Measurements from ENCODE around the gene LAPTM5. TPM values are rescaled to one million over a fixed set of nuclear protein-coding genes. Genes with fewer than 3 reads are reported as not detected.
A peak's percentile ranks its signal among the peaks of the same experiment; 100 is the strongest.
"Not testable (repeated sequence)": the region's sequence is repeated elsewhere in the genome, so short reads cannot be mapped to it uniquely, and the experiment has no call there.

LAPTM5 gene
- total RNA-seq, 1 experiment from 2014 or later: 1.3 TPM

DNA sequence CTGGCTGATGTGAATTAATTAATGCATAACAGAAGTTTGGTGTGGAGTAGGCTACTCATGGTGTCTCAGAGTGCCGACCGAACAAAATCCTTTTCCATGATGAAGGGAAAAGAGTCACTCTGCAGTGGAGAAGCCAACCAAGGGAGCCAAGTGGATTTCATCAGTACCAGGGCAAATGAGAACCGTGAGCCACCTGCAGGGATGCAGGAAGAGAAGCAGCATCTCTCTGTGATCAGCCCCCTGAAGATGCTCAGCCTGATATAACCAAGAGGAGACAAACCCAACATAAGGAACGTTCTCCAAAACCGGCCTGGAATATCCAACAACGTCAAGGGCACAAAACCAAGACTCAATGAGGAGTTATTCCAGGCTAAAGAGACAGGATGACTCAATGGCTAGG lies 13.4 kb upstream of the LAPTM5 start:
- no peak for DNase-seq (ENCODE audit: low read depth)

DNA sequence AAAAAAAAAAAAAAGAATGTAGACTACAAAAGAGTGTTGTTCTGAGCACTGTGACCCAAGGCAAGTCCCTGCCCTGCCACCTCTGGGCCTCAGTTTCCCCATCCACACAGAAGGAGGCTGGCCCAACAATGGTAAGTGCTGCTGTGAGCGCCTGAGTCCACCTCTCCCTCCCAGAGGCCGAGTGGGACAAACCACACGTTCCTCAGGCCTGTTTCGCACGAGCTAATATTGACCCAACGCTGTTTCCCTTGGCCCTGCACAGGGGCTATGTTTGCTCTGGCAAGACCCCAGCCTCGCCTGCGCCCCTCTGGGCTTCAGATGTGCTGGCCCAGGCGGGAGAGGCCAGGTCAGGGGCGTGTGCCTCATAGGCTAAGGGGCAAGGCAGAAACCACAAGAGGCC lies 12.6 kb upstream of the LAPTM5 start:
- no peak for DNase-seq (ENCODE audit: low read depth)

DNA sequence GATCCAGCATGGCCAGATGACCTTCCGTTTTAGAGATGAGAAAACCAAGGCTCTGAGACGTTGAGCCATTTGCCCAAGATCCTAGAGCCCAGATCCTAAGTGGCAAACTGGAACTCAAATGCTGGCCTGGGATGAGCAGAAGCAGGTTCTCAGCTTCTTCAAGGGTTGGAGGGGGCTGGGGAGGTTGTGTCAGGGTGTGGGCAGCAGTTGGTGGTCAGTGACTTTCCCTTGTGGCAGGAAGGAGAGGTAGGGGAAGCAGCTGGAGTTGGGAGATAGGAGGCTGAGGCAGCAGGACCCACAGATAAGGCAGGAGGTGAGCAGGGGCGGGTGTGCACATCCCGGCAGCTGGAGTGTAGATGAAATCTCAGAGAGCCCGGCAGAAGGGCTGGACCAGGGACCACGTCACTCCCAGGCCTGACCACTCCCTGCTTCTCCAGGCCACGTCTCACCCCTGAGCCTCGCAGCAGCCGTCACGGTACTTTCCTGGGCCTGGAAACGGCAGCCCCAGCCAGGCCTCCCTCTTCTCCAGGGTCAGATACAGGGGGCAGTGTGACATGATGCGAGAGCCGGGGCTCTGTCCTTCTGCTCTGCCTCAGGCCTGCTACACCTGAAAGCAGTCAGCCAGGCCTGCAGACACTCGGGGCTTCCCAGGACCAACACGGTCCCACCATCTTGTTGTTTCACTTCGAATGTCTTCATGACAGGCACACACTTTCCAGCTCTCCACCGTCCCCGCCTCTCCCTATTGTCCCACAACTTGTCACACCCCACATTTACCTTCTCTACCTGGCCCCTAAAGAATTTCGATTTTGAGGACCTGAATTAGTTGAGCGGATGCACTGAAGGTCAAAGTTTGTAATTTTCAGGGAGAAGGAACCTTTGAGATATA lies 11.5 kb upstream of the LAPTM5 start:
- DNase-seq (ENCODE audit: low read depth): no peak

DNA sequence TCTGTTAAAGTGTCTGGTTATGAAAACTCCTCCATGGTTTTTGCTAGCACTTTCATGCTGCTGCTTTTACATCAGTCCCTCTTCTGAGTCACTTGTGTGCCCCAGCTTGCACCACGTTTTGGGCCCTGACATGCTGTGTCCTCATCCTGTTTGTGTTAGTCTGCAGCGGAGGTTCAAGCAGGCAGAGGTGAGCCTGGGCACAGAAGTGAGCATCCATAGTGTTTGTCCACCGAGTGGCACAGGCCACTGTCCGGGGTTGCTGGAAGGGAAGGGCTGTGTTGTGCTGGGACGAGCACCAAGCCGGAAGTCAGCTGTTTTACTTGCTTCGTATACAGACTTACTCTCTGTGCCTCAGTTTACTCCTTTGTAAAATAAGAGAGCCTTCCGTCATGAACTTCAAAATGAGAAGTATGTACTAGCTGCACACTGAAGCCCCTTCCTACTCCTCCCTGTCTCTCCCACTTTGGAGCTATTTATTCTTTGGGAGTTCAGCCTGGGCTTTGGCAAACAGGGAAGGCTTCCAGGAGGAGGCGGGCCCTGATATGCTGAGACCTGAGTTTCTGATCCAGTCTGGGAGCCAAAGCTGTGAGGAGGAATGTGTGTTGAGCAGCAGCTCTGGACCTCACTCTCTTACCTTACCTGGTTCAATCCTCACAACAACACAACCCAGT lies 10.7 kb upstream of the LAPTM5 start:
- DNase-seq (ENCODE audit: low read depth): no peak

DNA sequence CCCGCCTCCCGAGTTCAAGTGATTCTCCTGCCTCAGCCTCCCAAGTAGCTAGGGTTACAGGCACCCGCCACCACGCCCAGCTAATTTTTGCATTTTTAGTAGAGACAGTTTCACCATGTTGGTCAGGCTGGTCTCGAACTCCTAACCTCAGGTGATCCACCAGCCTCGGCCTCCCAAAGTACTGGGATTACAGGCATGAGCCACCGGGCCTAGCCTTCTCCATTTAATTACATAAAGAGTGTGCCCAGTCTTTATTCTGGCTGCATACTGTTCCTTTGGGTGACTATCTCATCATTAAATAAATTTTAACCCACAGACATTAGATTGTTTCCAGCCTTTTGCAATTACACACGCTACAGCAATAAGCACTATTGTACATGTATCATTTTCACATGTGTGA lies 9.4 kb upstream of the LAPTM5 start:
- not testable (repeated sequence) for DNase-seq (ENCODE audit: low read depth)

DNA sequence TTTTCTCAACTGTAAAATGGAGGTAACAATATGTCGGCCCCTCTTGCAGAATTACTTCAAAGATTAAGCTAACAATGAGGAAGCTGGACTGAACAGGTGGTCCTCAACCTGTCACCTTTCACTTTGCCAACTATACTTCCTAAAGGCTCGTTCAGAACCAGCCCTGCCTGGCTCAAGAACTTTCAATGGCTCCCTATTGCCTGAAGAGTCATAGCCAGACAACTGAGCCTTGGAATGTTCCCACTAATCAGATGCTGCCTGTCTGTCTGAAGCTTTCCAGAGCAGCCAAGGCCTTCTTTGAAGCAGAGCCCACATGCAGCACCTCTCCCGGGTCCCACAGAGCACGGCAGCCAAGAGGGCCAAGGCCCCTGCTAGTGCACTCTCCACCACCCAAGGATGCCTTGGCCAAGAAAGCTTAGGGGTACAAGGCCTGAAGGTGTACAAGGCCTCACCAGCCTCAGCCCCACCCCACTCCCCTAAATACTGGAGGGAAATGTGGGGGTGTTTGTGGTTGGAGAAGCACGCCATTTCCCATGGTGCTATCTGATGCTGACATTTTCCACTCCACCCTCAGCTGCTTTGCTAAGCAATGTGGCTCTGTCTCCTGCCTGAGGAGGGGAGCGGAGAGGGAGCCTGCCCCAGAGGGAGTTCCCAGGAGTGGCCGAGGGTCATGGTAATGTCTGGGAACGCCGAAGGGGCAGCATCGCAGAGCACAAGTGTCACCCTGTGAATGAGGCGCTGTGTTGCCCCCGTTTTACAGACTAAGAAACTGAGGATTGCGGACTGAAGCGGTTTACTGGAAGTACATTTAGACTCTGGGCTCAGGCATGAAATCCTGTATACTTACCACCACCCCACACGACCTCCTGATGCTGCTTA lies 8.2 kb upstream of the LAPTM5 start:
- DNase-seq (ENCODE audit: low read depth): no peak

DNA sequence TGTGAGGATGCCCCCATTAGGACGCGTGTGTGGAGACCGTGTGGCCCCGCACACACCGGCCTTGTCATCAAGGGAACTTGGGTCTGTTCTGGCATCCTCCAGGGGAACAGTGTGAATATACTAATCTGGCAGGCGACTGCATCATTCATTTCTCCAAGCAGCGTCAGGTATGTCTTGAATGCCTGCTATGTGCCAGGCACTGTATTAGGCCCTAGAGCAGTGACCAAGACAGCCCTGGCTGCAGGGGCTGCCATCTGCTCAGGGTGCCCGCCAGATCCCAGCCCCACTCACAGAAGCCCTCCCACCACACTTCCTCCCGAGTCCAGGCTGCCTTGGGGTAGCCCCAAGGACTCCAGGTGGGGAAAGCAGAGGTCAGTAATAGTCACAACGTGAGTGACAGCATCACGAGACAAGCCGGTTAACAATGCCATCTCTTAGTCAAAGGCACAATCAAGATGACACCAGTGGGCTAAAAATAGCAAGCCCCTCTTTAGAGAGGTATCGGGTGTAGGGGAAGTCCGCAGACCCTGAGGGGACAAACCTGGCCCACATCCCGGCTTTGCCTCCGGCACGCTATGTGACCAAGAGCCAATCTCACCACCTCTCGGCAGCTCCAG lies 7.5 kb upstream of the LAPTM5 start:
- DNase-seq (ENCODE audit: low read depth): no peak

DNA sequence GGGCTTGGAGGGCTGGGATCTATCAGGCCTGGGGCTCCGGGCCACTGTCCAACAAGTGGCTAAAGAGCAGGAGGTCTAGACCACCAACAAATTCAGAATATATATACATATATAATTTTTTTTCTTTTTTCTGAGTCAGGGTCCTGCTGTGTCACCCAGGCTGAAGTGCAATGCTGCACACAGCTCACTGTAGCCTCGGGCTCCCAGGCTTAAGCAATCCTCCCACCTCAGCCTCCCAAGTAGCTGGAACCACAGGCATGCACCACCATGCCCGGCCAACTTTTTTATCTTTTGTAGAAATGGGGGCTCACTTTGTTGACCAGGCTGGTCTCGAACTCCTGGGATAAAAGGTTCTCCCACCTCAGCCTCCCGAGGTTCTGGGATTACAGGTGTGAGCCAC lies 6.8 kb upstream of the LAPTM5 start:
- no peak for DNase-seq (ENCODE audit: low read depth)

DNA sequence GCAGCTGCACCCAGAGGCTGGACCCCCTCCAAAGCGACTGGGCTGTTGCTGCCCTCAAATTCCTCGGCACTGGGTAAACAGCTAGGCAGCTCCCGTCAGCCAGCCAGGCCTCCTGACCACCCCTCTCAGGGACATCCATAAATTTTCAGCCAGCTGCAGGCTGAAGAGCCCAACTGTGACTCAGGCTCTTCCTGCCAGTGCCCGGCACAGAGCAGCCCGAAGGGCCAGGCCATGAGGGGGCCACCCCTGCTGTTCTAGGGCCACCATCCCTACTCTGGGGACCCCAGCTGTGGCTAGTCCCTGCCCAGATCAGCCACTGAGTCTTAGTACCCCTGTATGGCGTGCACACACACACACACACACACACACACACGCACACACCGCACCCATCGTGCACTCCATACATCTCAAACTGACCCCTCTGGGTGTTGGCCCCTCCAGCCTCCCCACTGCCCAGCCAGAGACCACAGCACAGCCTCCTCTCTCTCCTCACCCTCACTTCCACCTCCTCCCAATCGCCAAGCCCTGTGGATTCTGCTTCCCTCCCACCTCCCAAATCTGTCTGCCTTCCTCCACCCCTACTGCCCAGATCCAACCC lies 6.2 kb upstream of the LAPTM5 start:
- DNase-seq (ENCODE audit: low read depth): peak; percentile 80

DNA sequence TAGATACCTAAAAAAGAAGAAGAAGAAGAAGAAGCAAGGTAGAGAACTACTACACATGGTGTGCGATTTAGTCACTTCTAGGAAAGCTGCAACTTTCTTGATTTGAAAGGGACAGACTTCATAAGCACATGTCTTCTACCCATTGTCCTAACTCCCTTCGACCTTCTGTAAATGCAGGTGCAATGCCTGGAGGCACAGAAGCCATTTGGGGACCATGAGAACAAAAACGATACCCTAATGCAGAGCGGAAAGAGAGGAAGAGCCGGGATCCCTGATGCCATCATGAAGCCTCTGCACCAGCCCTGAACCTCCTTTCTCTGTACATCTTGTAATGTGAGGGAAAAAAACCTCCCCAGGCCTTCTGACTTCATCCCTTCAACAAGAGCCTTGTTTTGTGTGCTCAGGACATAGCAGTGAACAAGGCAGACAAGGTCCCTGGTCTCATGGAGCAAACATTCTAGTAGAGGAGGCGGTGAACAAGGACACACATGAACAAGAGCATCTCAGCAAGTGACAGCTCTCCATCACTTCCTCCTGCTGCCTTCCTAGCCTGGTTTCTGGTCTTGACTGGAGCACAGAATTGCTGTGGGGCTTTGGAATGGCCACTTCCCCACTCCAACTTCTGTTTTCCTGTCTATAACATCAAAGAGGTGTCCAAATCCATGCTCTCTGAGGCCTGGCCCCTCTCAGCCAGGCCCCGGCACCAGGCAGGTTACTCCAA lies 5.5 kb upstream of the LAPTM5 start:
- DNase-seq (ENCODE audit: low read depth): no peak

DNA sequence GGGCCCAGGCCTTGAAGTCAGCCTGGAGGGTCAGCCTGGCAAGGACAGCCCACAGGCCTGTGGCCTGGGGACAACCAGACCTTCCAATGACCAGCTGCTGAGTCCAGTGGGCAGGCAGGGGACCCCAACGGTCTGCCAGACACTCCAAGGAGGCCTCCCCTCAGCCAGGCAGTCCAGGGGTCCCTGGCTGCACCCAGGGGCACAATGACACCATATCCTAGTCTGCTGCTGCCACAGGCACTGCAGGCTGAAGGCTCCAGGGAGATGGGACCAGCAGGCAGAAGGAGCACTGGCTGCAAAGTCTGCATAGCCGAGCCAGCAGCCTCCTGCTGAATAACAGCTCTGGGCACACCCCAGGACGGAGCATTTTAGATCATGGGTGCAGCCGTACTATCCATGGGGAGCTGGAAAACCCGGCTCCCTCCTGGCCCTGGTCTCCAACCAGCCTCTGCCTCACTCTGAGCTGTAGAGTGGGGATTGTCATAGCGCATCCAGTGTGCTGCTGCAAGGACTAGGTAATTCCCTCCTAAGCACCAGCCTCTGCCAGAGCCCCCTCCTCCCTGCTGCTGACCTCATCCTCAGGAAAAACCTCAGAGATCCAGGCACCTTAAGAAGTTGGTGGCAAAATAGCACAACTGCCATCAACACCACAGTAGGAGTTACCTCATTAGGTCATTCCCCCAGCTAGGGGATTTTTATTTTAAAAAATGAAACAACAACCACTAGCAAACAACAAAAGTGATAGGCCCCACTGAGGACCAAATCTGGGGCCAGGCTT lies 4.8 kb upstream of the LAPTM5 start:
- DNase-seq (ENCODE audit: low read depth): no peak

DNA sequence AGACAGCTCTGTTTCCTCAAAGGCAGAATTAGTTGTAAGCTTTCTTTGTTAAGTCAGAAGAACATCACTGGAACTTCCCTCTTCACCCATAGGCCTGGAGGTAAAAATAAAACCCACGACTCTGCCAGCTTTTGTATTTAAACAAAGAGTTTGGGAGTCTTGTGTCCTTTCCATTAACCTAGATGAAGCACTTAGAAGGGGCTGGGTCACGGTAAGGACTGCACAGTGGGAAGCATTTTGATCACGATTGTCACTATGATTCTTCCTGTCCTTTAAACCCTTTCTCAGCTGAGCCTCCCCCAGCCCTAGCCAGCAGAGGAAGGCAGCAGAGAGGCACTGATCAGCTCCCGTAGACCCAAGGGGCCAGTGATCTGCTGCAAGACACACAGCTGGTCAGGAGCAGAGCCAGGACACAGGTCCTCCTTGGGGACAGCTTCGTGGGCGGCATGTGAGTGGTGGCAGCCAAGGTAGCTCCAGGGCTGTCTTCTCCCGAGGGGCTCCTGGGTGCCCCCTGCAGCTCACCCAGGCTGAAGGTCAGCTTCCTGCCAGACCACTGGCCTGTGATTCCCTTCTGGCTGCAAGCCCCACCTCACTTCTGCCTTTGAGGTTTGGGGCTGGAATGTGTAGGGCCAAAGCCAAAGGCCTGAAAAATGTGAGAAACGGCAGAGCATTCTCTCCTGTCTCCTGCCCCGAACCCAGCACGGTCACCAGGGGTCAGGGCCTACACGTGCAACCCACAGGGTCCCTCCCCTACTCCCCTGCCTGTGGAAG lies 4.0 kb upstream of the LAPTM5 start:
- DNase-seq (ENCODE audit: low read depth): peak; percentile 18

DNA sequence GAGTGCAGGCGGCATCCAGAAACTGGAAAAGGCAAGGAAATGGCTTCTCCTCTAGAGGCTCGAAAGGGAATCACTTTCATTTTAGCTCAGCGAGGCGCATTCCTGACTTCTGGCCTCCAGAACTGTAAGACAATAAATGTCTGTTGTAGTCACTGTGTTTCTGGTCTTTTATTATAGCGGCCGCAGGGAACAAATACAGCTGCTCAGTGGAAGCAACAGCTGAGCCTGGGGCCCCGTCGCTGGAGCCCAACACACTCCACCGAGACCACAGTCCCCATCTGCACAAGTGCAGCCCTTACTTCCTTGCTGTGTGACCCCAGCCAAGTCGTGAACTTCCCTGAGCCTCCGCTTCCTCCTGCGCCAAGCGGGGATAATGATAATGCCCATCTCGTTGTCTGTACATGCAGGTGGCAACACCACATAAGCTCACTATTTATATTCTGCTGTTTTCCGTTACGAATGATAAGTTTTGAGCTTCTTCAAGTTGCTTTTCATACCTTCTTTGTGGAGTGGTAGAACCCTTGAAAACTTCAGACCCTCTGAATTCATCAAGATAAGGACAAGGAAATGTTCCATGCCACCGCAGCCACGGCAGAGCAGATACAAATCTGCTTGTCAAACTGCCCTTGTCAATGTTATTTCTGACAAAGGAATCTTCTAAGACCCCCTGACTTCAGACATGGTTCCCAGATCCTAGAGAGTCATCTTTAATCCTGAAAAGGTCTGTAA lies 3.2 kb upstream of the LAPTM5 start:
- DNase-seq (ENCODE audit: low read depth): no peak

DNA sequence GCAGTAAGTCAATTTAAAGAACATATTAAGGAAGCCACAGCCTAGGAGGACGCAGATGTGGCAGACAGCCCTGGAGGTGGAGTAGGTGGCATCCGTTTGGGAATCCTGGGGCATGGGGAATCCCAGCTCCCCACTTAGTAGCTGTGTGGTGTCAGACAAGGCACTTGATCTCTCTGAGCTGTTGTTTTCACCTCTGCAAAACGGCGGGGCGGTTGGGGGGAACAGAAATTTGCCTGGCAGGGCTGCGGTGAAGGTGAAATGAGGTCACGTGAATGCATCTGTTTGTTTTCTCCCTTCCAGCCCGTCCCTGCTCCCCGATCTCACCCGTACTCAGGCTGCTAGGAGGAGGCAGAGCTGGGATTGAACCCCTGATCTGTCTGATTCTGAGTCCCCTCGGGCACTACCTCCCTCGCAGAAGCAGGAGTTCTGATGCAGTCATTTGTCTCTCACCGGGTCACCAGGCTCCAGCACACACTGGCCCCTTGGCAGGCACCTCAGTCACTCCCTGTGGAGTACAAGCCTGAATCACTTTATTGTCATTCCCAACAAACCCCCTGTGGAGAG lies 2.2 kb upstream of the LAPTM5 start:
- no peak for DNase-seq (ENCODE audit: low read depth)

DNA sequence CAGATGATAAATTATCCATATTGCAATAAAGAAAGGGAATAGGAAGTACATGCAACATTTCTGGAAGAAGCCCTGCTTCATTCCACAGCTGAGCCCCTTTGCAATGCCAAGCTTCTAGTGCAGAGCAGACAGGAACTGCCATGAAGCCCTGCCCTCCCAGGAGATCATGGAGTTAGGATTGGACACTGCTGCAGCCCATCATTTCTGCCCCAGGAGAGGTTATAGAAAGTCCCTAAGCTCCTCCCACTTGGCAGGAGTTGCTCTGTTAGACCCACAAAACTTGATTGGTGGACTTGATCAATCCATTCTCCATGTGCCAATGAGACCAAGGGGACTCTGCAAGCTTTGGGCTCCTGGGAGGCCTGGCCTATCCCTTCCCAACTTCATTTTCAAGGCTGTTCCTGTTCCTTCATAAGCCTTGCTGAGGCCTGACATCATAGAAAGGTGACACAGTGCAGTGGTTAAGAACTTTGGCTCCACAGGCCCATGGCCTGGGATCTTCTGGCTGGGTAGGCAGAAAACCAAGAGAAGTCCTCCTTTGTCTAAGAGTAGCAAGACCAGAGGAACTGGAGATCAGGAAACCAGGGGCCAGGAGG lies 1.3 kb upstream of the LAPTM5 start:
- peak; percentile 35 for DNase-seq (ENCODE audit: low read depth)

DNA sequence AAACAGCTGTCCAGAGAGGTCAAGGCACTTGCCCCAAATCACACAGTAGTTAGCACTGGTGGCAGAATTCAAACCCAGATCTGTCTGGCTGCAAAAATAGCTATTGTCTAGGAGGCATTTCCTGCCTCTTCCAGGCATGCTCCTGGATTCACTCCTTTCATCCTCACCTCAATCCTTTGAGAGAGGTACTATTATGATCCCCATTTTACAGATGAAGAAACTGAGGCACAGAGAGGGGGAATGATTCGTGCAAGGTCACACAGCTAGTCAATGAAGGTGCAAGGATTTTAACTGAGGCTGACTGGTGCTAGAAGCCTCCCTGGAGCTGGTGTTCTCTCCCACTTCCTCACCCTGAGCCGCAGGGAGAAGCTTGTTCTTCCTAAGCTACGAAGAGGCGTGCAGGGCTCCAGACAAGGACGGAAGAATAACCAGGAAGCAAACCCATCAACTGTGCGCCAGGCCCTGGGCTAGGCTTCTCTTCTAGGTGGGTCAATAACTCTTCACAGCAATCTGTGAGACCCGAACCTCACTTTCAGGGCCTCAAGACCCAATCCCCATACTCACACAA lies 631 bp upstream of the LAPTM5 start:
- no peak for DNase-seq (ENCODE audit: low read depth)

All from LHCN-M2 (cell line).